HepG2 (cell line): Measurements from ENCODE around the gene TJP3. TPM values are rescaled to one million over a fixed set of nuclear protein-coding genes. Genes with fewer than 3 reads are reported as not detected.
A peak's percentile ranks its signal among the peaks of the same experiment; 100 is the strongest.

Experiments used
- ATAC-seq: fragments of 200-7000 bp; cut with Tn5 transposase; 3 replicates; pipeline ENCODE4 v1.9.1; 2020; ENCODE audit warnings: mild to moderate bottlenecking, moderate library complexity
- BruUV-seq: library from RNA; stranded (reverse); fragments of 400-500 nt; replicated peaks from 2 replicates; lab custom pipeline; 2021; lab: Mats Ljungman, UMichigan
- CTCF ChIA-PET: fragments of 300-600 bp; formaldehyde crosslinking; extraction: SDS; loops from one replicate; lab custom pipeline; 2021; ENCODE audit warnings: low total read pairs, inconsistent platforms, low intra/inter-chr PET ratio; lab: Yijun Ruan, JAX
- POLR2A ChIA-PET: fragments of 350-600 bp; sonication (Branson Sonifier 250); formaldehyde crosslinking; loops from one replicate; lab custom pipeline; 2020; ENCODE audit warnings: antibody characterized with exemption, inconsistent platforms; lab: Yijun Ruan, JAX
- DNase-seq: peaks from one replicate; pipeline ENCODE4 v3.0.0-alpha.2; 2015; ENCODE audit warnings: low spot score
- FAIRE-seq: peaks from 3 replicates; lab custom pipeline; 2011; peaks lifted over from hg19 to GRCh38; lab: Jason Lieb, UNC
- H2AFZ ChIP-seq: one replicate; pipeline ENCODE4 v1.6.1; 2011; ENCODE audit warnings: low read length, inconsistent platforms
- H3K27ac ChIP-seq: fragments of 300-600 bp; 3 replicates; pipeline ENCODE4 v1.8.0; 2011; ENCODE audit warnings: mixed run types, mild to moderate bottlenecking, mixed read lengths, low read length, inconsistent platforms; ENCODE audit not compliant: insufficient read depth; ENCODE audit errors: extremely low read length
- H3K27me3 ChIP-seq, 2 experiments: fragments of 200-600 bp in 1 of 2; 2 replicates in 1 of 2; 3 replicates in 1 of 2; pipeline versions ENCODE4 v1.6.0 to v1.8.0; 2011; ENCODE audit warnings: low read length in 2 of 2, mild to moderate bottlenecking in 2 of 2, moderate library complexity in 2 of 2, inconsistent platforms in 1 of 2; ENCODE audit not compliant: insufficient read depth in 2 of 2, control insufficient read depth in 1 of 2
- H3K36me3 ChIP-seq, 2 experiments: fragments of 200-600 bp in 1 of 2; replicated peaks in 1 of 2; 2 replicates in 1 of 2; 3 replicates in 1 of 2; pipeline versions ENCODE4 v1.5.1 to v1.8.0; 2011; ENCODE audit warnings: low read length in 2 of 2, inconsistent platforms in 1 of 2; ENCODE audit not compliant: insufficient read depth in 2 of 2, control insufficient read depth in 1 of 2
- H3K4me1 ChIP-seq: 2 replicates; pipeline ENCODE4 v1.5.1; 2012; ENCODE audit warnings: low read length, inconsistent platforms; ENCODE audit not compliant: insufficient read depth
- H3K4me2 ChIP-seq: 2 replicates; pipeline ENCODE4 v1.6.0; 2011; ENCODE audit warnings: low read depth, low read length, inconsistent platforms
- H3K4me3 ChIP-seq, 3 experiments: fragments of 200-600 bp in 1 of 3; sonication (generic), shearing (Covaris generic) in 1 of 3; replicated peaks in 1 of 3; 2 replicates each; pipeline ENCODE4 v1.5.1; 2011 to 2016; ENCODE audit warnings: low read length in 3 of 3, inconsistent platforms in 2 of 3, low read depth in 2 of 3, mild to moderate bottlenecking in 2 of 3, control low read depth in 1 of 3, mixed read lengths in 1 of 3; ENCODE audit not compliant: insufficient read depth in 1 of 3
- H3K79me2 ChIP-seq: one replicate; pipeline ENCODE4 v1.6.1; 2011; ENCODE audit warnings: low read length, inconsistent platforms; ENCODE audit not compliant: insufficient read depth
- H3K9ac ChIP-seq: 2 replicates; pipeline ENCODE4 v1.6.0; 2011; ENCODE audit warnings: mild to moderate bottlenecking, low read depth, low read length, inconsistent platforms; ENCODE audit not compliant: insufficient read depth
- H3K9me3 ChIP-seq: 2 replicates; pipeline ENCODE4 v1.5.1; 2012; ENCODE audit warnings: mild to moderate bottlenecking, low read length
- H4K20me1 ChIP-seq: 2 replicates; pipeline ENCODE4 v1.6.0; 2011; ENCODE audit warnings: inconsistent platforms, mild to moderate bottlenecking, low read length, moderate library complexity; ENCODE audit not compliant: insufficient read depth
- AGO2 ChIP-seq: fragments of 200-400 bp; formaldehyde crosslinking; optimal IDR thresholded peaks from 2 replicates; pipeline ENCODE3; 2017; ENCODE audit warnings: mild to moderate bottlenecking, low read depth, low read length, moderate library complexity
- SUZ12 ChIP-seq: fragments of 150-350 bp; IDR thresholded peaks from 2 replicates; pipeline ENCODE4 v1.6.1; 2014; ENCODE audit warnings: low read depth, low read length
- ZNF430 ChIP-seq: sonication (generic); formaldehyde crosslinking; IDR thresholded peaks from 2 replicates; pipeline ENCODE4 v1.9.0; 2021; ENCODE audit warnings: mild to moderate bottlenecking, missing genetic modification reagents
- WGBS: methylation state at CpG from one replicate; pipeline ENCODE4 v1.1.6; 2017; ENCODE audit warnings: low lambda C conversion rate; 5-methylcytosine and 5-hydroxymethylcytosine counted together
- in situ Hi-C: cut with HindIII; loops from 2 replicates; pipeline ENCODE4 v1.10.0; 2017; ENCODE audit warnings: low pct_unique_long_range_greater_than_20kb; ENCODE audit not compliant: extremely low pct_ligation_motif_present
- intact Hi-C: fragments of 100-400 bp; cut with micrococcal nuclease; formaldehyde crosslinking; loops from one replicate; pipeline ENCODE4 v1.10.0; 2022; ENCODE audit not compliant: unreplicated experiment
- polyA plus RNA-seq, 8 experiments: library from polyadenylated mRNA; depleted of rRNA in 3 of 8; stranded (reverse) in 7 of 8; unstranded in 1 of 8; fragments of >200 nt; fragmentation: Illumina TruSeq in 4 of 8; extraction: Trizol in 4 of 8; gene quantifications; 2 replicates each; pipeline versions ENCODE4 v1.2.1 to v1.2.3, GENCODE V29; 2011 to 2016; ENCODE audit warnings: low read depth in 4 of 8, missing spikeins in 1 of 8, mixed read lengths in 1 of 8; ENCODE audit not compliant: insufficient read depth in 1 of 8
- total RNA-seq, 5 experiments: library from RNA; depleted of rRNA; stranded (reverse); fragments of >200 nt; fragmentation: Illumina TruSeq; extraction: Trizol; gene quantifications; 2 replicates each; pipeline ENCODE4 v1.2.3, GENCODE V29; 2016; ENCODE audit warnings: low read depth in 1 of 5
- TF ChIP-seq, protein P1 (sequence below): sonication (generic); formaldehyde crosslinking; IDR thresholded peaks from 2 replicates; pipeline ENCODE4 v1.8.1; 2023; ENCODE audit warnings: mild to moderate bottlenecking, missing genetic modification reagents
- TF ChIP-seq, protein P2 (sequence below): sonication (generic); formaldehyde crosslinking; IDR thresholded peaks from 2 replicates; pipeline ENCODE4 v1.9.0; 2021; ENCODE audit warnings: missing genetic modification reagents, borderline replicate concordance

The TJP3 gene
- total and polyA plus RNA-seq, 2 of the 13 experiments (the other 11 are each of a cell fraction or from before 2014, with no cell fraction given), result 2.3 to 21.5 TPM

DNA sequence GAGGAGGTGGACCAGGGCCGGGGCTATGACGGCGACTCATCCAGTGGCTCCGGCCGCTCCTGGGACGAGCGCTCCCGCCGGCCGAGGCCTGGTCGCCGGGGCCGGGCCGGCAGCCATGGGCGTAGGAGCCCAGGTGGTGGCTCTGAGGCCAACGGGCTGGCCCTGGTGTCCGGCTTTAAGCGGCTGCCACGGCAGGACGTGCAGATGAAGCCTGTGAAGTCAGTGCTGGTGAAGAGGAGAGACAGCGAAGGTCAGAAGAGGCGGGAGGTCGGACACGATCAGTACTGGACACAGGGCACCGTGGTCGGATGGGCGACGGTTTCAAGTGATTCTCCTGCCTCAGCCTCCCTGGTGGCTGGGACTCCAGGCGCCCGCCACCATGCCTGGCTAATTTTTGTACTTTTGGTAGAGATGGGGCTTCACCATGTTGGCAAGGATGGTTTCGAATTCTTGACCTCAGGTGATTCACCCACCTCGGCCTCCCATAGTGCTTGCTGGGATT lies 22.3 kb downstream of the TJP3 start:
- ChIA-PET CTCF (no interaction called here), POLR2A (no interaction called here)
- DNase-seq (no peak), FAIRE-seq (no peak), ATAC-seq (no peak)
- Histone ChIP-seq H3K9ac (no peak overlapping the region), H3K79me2 (no peaks in the 10 kb centered on the region), H3K36me3 (no peaks in the 10 kb centered on the region), H3K4me2 (no peak overlapping the region), H3K9me3 (no peaks in the 10 kb centered on the region), H3K4me3 (no peak overlapping the region), H3K27me3 (no peaks in the 10 kb centered on the region), H3K27ac (no peak overlapping the region), H4K20me1 (no peaks in the 10 kb centered on the region), H3K4me1 (0 out of 2 replicates have a peak, but pooled peaks cover 6% of the 10 kb centered on the region), H2AFZ (no peak overlapping the region)
- BruUV-seq, result no TSS peak
- TF ChIP-seq SUZ12, result no peak
- TF ChIP-seq, protein P1, sequence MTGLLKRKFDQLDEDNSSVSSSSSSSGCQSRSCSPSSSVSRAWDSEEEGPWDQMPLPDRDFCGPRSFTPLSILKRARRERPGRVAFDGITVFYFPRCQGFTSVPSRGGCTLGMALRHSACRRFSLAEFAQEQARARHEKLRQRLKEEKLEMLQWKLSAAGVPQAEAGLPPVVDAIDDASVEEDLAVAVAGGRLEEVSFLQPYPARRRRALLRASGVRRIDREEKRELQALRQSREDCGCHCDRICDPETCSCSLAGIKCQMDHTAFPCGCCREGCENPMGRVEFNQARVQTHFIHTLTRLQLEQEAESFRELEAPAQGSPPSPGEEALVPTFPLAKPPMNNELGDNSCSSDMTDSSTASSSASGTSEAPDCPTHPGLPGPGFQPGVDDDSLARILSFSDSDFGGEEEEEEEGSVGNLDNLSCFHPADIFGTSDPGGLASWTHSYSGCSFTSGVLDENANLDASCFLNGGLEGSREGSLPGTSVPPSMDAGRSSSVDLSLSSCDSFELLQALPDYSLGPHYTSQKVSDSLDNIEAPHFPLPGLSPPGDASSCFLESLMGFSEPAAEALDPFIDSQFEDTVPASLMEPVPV (CRISPR knock-in tag), result no peak
- TF ChIP-seq AGO2, result peak; percentile 41
- in situ Hi-C loops (no loop called here), intact Hi-C loops (no loop called here)
- 94% methylated on average over 32 of the region's 32 CpGs for WGBS

DNA sequence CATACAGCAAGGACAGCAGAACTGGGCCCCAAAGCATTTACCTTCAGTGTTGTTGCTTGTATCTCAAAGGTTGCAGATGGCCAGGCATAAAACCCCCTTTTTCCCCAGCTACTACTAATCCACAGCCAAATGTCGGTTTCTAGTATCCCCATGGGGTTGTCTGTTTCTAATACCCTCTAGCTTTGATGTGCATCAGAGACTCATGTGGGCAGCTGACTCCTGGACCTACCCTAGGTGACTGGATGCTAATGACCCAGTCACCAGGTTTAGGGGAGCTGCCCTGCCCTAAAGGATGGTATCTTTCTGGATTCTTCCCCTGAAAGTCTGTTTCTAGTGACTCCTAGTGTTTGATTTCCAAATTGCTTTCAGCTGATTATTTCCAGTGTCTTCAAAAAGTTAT lies 23.9 kb downstream of the TJP3 start:
- Histone ChIP-seq H3K9ac (no peak overlapping the region), H2AFZ (no peak overlapping the region), H3K4me3 (no peak overlapping the region)
- FAIRE-seq, result no peak
- 100% methylated on average over 1 of the region's 1 CpG for WGBS
- no TSS peak for BruUV-seq
- TF ChIP-seq ZNF430 (CRISPR knock-in tag), result no peak
- TF ChIP-seq, protein P2, sequence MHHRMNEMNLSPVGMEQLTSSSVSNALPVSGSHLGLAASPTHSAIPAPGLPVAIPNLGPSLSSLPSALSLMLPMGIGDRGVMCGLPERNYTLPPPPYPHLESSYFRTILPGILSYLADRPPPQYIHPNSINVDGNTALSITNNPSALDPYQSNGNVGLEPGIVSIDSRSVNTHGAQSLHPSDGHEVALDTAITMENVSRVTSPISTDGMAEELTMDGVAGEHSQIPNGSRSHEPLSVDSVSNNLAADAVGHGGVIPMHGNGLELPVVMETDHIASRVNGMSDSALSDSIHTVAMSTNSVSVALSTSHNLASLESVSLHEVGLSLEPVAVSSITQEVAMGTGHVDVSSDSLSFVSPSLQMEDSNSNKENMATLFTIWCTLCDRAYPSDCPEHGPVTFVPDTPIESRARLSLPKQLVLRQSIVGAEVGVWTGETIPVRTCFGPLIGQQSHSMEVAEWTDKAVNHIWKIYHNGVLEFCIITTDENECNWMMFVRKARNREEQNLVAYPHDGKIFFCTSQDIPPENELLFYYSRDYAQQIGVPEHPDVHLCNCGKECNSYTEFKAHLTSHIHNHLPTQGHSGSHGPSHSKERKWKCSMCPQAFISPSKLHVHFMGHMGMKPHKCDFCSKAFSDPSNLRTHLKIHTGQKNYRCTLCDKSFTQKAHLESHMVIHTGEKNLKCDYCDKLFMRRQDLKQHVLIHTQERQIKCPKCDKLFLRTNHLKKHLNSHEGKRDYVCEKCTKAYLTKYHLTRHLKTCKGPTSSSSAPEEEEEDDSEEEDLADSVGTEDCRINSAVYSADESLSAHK, result peak; percentile 98
- TF ChIP-seq, all 625 proteins: peak for 1
- ChIA-PET CTCF (no interaction called here), POLR2A (no interaction called here)
- Histone ChIP-seq H3K9me3 (no peaks in the 10 kb centered on the region), H4K20me1 (no peaks in the 10 kb centered on the region), H3K27ac (no peak overlapping the region), H3K4me1 (no peaks in the 10 kb centered on the region), H3K4me2 (no peak overlapping the region), H3K79me2 (no peaks in the 10 kb centered on the region), H3K27me3 (no peaks in the 10 kb centered on the region), H3K36me3 (0 out of 5 replicates have a peak, but pooled peaks cover 0 to 3% of the 10 kb centered on the region in 2 experiments)
- ATAC-seq (no peak), DNase-seq (no peak)
- intact Hi-C loops, result no loop called here
- in situ Hi-C loops, result no loop called here
